Activated CD4-positive, alpha-beta T cell treated with anti-CD3 and anti-CD28 coated beads for 36 hours (primary cell): ENCODE data around the gene SERPINB5. TPM values are rescaled to one million over a fixed set of nuclear protein-coding genes. Genes with fewer than 3 reads are reported as not detected.
"Not testable (repeated sequence)": the region's sequence is repeated elsewhere in the genome, so short reads cannot be mapped to it uniquely, and the experiment has no call there.

Experiments
- ATAC-seq: fragments of 200-7000 bp; cut with Tn5 transposase; one replicate; pipeline ENCODE4 v1.10.0; 2021; ENCODE audit warnings: mild to moderate bottlenecking, moderate library complexity
- CTCF ChIA-PET: fragments of 350-600 bp; sonication (Branson Sonifier 250); formaldehyde crosslinking; loops from one replicate; lab custom pipeline; 2021; ENCODE audit warnings: antibody characterized with exemption; lab: Charles Lee
- POLR2A ChIA-PET: fragments of 350-600 bp; sonication (Branson Sonifier 250); formaldehyde crosslinking; loops from one replicate; lab custom pipeline; 2021; ENCODE audit warnings: antibody characterized with exemption, inconsistent platforms; lab: Charles Lee
- DNase-seq: peaks from one replicate; pipeline ENCODE4 v3.0.0-alpha.2; 2020
- H3K27ac Mint-ChIP-seq: one replicate; pipeline ENCODE4 v1.8.0; 2021; ENCODE audit warnings: mixed read lengths
- H3K27me3 Mint-ChIP-seq: one replicate; pipeline ENCODE4 v1.8.0; 2021; ENCODE audit warnings: mixed read lengths
- H3K36me3 Mint-ChIP-seq: one replicate; pipeline ENCODE4 v1.8.0; 2021; ENCODE audit warnings: low read depth, mixed read lengths
- H3K4me1 Mint-ChIP-seq: one replicate; pipeline ENCODE4 v1.8.0; 2021; ENCODE audit warnings: mixed read lengths
- H3K4me3 Mint-ChIP-seq: one replicate; pipeline ENCODE4 v1.8.0; 2021; ENCODE audit warnings: mild to moderate bottlenecking, moderate library complexity, mixed read lengths
- H3K9me3 Mint-ChIP-seq: one replicate; pipeline ENCODE4 v1.8.0; 2021; ENCODE audit warnings: low read depth, mixed read lengths
- intact Hi-C, 2 experiments: fragments of 100-400 bp; cut with DNase I in 1 of 2; cut with micrococcal nuclease in 1 of 2; formaldehyde crosslinking; loops; one replicate each; pipeline versions ENCODE4 v1.14.2 to v1.15.1; 2022 to 2024; cut with DNase I, micrococcal nuclease
- total RNA-seq, 2 experiments: library from RNA; stranded (reverse); gene quantifications; one replicate each; pipeline ENCODE4 v1.2.3, GENCODE V29; 2021

Gene SERPINB5
- total RNA-seq, 2 experiments from 2014 or later = not detected

GRCh38 chr18:63445037-63445436, 31.7 kb upstream of the SERPINB5 start:
- no peaks in the 10 kb centered on the region for H3K4me1 Mint-ChIP-seq
- no peak overlapping the region for H3K27ac Mint-ChIP-seq
- DNase-seq (no peak), ATAC-seq (no peak)
- no peaks in the 10 kb centered on the region for H3K36me3 Mint-ChIP-seq
- ChIA-PET POLR2A (no interaction called here), CTCF (interaction anchor here (0.8 to 1.8 kb wide), 8 partner anchors 10 to 674 kb away, joined by 3 to 4 read pairs (median 3); no protein-coding TSS in a partner anchor)
- no peak overlapping the region for H3K4me3 Mint-ChIP-seq
- H3K27me3 Mint-ChIP-seq = no peaks in the 10 kb centered on the region
- intact Hi-C loops = no loop called here
- no peaks in the 10 kb centered on the region for H3K9me3 Mint-ChIP-seq

GRCh38 chr18:63446266-63446665, 30.5 kb upstream of the SERPINB5 start:
- Mint-ChIP-seq H3K27ac (no peak overlapping the region), H3K4me1 (no peaks in the 10 kb centered on the region), H3K27me3 (no peaks in the 10 kb centered on the region), H3K9me3 (no peaks in the 10 kb centered on the region), H3K36me3 (no peaks in the 10 kb centered on the region), H3K4me3 (no peak overlapping the region)
- intact Hi-C loops = no loop called here
- DNase-seq = no peak
- ChIA-PET CTCF (interaction anchor here (0.5 to 1.8 kb wide), 4 partner anchors 12 to 334 kb away, joined by 3 to 4 read pairs (median 3); no protein-coding TSS in a partner anchor), POLR2A (no interaction called here)
- ATAC-seq = no peak

- Mint-ChIP-seq H3K4me1 (no peaks in the 10 kb centered on the region), H3K27ac (no peak overlapping the region), H3K9me3 (no peaks in the 10 kb centered on the region), H3K36me3 (no peaks in the 10 kb centered on the region), H3K4me3 (no peak overlapping the region), H3K27me3 (no peaks in the 10 kb centered on the region)
- ATAC-seq (no peak), DNase-seq (no peak)
- intact Hi-C loops = no loop called here
- ChIA-PET CTCF (interaction anchor here (0.5 to 0.8 kb wide), 2 partner anchors 10 to 335 kb away, joined by 3 to 4 read pairs; no protein-coding TSS in a partner anchor), POLR2A (no interaction called here)
These were observed 29.7 kb upstream of the SERPINB5 start for GRCh38 chr18:63447066-63447465.

- Mint-ChIP-seq H3K4me3 (no peak overlapping the region), H3K9me3 (no peaks in the 10 kb centered on the region), H3K4me1 (no peaks in the 10 kb centered on the region), H3K27me3 (no peaks in the 10 kb centered on the region), H3K36me3 (no peaks in the 10 kb centered on the region), H3K27ac (no peak overlapping the region)
- DNase-seq (no peak), ATAC-seq (no peak)
- intact Hi-C loops = no loop called here
- ChIA-PET POLR2A (no interaction called here), CTCF (interaction anchor here (1.4 kb wide), 1 partner anchor 10 kb away, joined by 5 read pairs; no protein-coding TSS in a partner anchor)
These were observed 27.3 kb upstream of the SERPINB5 start for GRCh38 chr18:63449426-63449825.

GRCh38 chr18:63451799-63452660, 24.7 kb upstream of the SERPINB5 start:
- Mint-ChIP-seq H3K9me3 (no peaks in the 10 kb centered on the region), H3K4me1 (no peaks in the 10 kb centered on the region)

GRCh38 chr18:63452751-63453150, 24.0 kb upstream of the SERPINB5 start:
- H3K4me3 Mint-ChIP-seq, ATAC-seq, H3K27me3 Mint-ChIP-seq, POLR2A ChIA-PET, CTCF ChIA-PET, H3K36me3 Mint-ChIP-seq, DNase-seq, H3K9me3 Mint-ChIP-seq, intact Hi-C loops, H3K4me1 Mint-ChIP-seq, H3K27ac Mint-ChIP-seq: not testable (repeated sequence)

More at GRCh38 chr18:63451799-63452660, 24.7 kb upstream of the SERPINB5 start:
- no peak overlapping the region for H3K27ac Mint-ChIP-seq
- POLR2A ChIA-PET = no interaction called here
- CTCF ChIA-PET = interaction anchor here (0.6 kb wide), 2 partner anchors 11 to 13 kb away, joined by 3 read pairs; no protein-coding TSS in a partner anchor
- no peak for ATAC-seq
- intact Hi-C loops = no loop called here
- DNase-seq = no peak
- no peak overlapping the region for H3K4me3 Mint-ChIP-seq
- no peaks in the 10 kb centered on the region for H3K27me3 Mint-ChIP-seq
- H3K36me3 Mint-ChIP-seq = no peaks in the 10 kb centered on the region

GRCh38 chr18:63454497-63454896, 22.3 kb upstream of the SERPINB5 start:
- Mint-ChIP-seq H3K36me3 (no peaks in the 10 kb centered on the region), H3K27me3 (no peaks in the 10 kb centered on the region), H3K4me3 (no peak overlapping the region), H3K27ac (no peak overlapping the region), H3K9me3 (no peaks in the 10 kb centered on the region), H3K4me1 (no peaks in the 10 kb centered on the region)
- intact Hi-C loops = no loop called here
- CTCF ChIA-PET = interaction anchor here (1.5 kb wide), 1 partner anchor 52 kb away, joined by 6 read pairs; no protein-coding TSS in a partner anchor
- no peak for ATAC-seq
- no peak for DNase-seq
- POLR2A ChIA-PET = no interaction called here

- ChIA-PET CTCF (no interaction called here), POLR2A (no interaction called here)
- no peaks in the 10 kb centered on the region for H3K9me3 Mint-ChIP-seq
- no peak overlapping the region for H3K27ac Mint-ChIP-seq
- H3K4me3 Mint-ChIP-seq = no peak overlapping the region
- H3K27me3 Mint-ChIP-seq = peaks cover 6% of the 10 kb centered on the region
- no peaks in the 10 kb centered on the region for H3K4me1 Mint-ChIP-seq
- intact Hi-C loops = no loop called here
- DNase-seq = no peak
- no peaks in the 10 kb centered on the region for H3K36me3 Mint-ChIP-seq
- no peak for ATAC-seq
These were observed 18.8 kb upstream of the SERPINB5 start for GRCh38 chr18:63457977-63458376.

- H3K27me3 Mint-ChIP-seq = peaks cover 11% of the 10 kb centered on the region
- H3K36me3 Mint-ChIP-seq = no peaks in the 10 kb centered on the region
- H3K4me1 Mint-ChIP-seq = peaks cover 6% of the 10 kb centered on the region
- DNase-seq (no peak), ATAC-seq (no peak)
- ChIA-PET POLR2A (no interaction called here), CTCF (interaction anchor here (0.8 kb wide), 1 partner anchor 58 kb away, joined by 4 read pairs; no protein-coding TSS in a partner anchor)
- H3K4me3 Mint-ChIP-seq = no peak overlapping the region
- no peaks in the 10 kb centered on the region for H3K9me3 Mint-ChIP-seq
- intact Hi-C loops = no loop called here
- H3K27ac Mint-ChIP-seq = no peak overlapping the region
These were observed 16.3 kb upstream of the SERPINB5 start for GRCh38 chr18:63460414-63460813.

GRCh38 chr18:63464434-63464833, 12.3 kb upstream of the SERPINB5 start:
- Mint-ChIP-seq H3K27ac (no peak overlapping the region), H3K4me1 (peaks cover 6% of the 10 kb centered on the region), H3K4me3 (no peak overlapping the region), H3K27me3 (peaks cover 13% of the 10 kb centered on the region), H3K36me3 (no peaks in the 10 kb centered on the region), H3K9me3 (no peaks in the 10 kb centered on the region)
- ChIA-PET POLR2A (interaction anchor here (0.6 kb wide), 1 partner anchor 578 kb away, joined by 3 read pairs; no protein-coding TSS in a partner anchor), CTCF (interaction anchor here (0.6 to 1.3 kb wide), 2 partner anchors 25 to 122 kb away, joined by 3 read pairs; no protein-coding TSS in a partner anchor)
- intact Hi-C loops = no loop called here
- ATAC-seq (no peak), DNase-seq (no peak)

GRCh38 chr18:63465059-63465458, 11.7 kb upstream of the SERPINB5 start:
- Mint-ChIP-seq H3K4me3 (no peak overlapping the region), H3K4me1 (peaks cover 6% of the 10 kb centered on the region), H3K9me3 (no peaks in the 10 kb centered on the region), H3K36me3 (no peaks in the 10 kb centered on the region), H3K27me3 (peaks cover 13% of the 10 kb centered on the region), H3K27ac (no peak overlapping the region)
- ChIA-PET CTCF (interaction anchor here (0.6 to 1.3 kb wide), 4 partner anchors 14 to 326 kb away, joined by 3 read pairs; no protein-coding TSS in a partner anchor), POLR2A (interaction anchor here (0.6 kb wide), 1 partner anchor 577 kb away, joined by 3 read pairs; no protein-coding TSS in a partner anchor)
- no peak for DNase-seq
- peak; percentile 75 for ATAC-seq
- intact Hi-C loops = no loop called here
